Trophoblast cell (in vitro differentiated cells and primary cell): ENCODE measurements around the gene ITPK1.
"Not testable (repeated sequence)": the region's sequence is repeated elsewhere in the genome, so short reads cannot be mapped to it uniquely, and the experiment has no call there.

ENCODE experiments used
- DNase-seq, 2 donors: peaks; one replicate each; pipeline ENCODE4 v3.0.0-alpha.2; 2016
- H2AFZ ChIP-seq: 2 replicates; pipeline ENCODE4 v1.6.1; 2013; ENCODE audit warnings: low read length, moderate library complexity, mild to moderate bottlenecking; ENCODE audit not compliant: insufficient read depth, poor library complexity
- H2AK5ac ChIP-seq: 2 replicates; pipeline ENCODE4 v1.6.1; 2013; ENCODE audit warnings: mild to moderate bottlenecking, low read length
- H2BK120ac ChIP-seq: 2 replicates; pipeline ENCODE4 v1.6.1; 2013; ENCODE audit warnings: low read length, mild to moderate bottlenecking, moderate library complexity; ENCODE audit not compliant: insufficient read depth, poor library complexity
- H2BK12ac ChIP-seq: 2 replicates; pipeline ENCODE4 v1.6.1; 2013; ENCODE audit warnings: mild to moderate bottlenecking, low read length, moderate library complexity
- H2BK5ac ChIP-seq: 2 replicates; pipeline ENCODE4 v1.6.1; 2013; ENCODE audit warnings: low read length, low read depth, moderate library complexity, mild to moderate bottlenecking; ENCODE audit not compliant: poor library complexity
- H3K14ac ChIP-seq: 2 replicates; pipeline ENCODE4 v1.6.1; 2013; ENCODE audit warnings: mild to moderate bottlenecking, low read length
- H3K18ac ChIP-seq: 2 replicates; pipeline ENCODE4 v1.6.1; 2013; ENCODE audit warnings: mild to moderate bottlenecking, low read length
- H3K23ac ChIP-seq: 2 replicates; pipeline ENCODE4 v1.6.1; 2013; ENCODE audit warnings: low read length
- H3K27ac ChIP-seq: 2 replicates; pipeline ENCODE4 v1.5.1; 2013; ENCODE audit warnings: low read depth, mild to moderate bottlenecking, inconsistent platforms, low read length, moderate library complexity
- H3K27me3 ChIP-seq: 2 replicates; pipeline ENCODE4 v1.6.1; 2013; ENCODE audit warnings: inconsistent platforms, mild to moderate bottlenecking, low read length, moderate library complexity; ENCODE audit not compliant: insufficient read depth
- H3K36me3 ChIP-seq, 2 experiments: 1 replicate in 1 of 2; 2 replicates in 1 of 2; pipeline ENCODE4 v1.6.1; 2013; ENCODE audit warnings: low read length in 2 of 2, mild to moderate bottlenecking in 2 of 2, moderate library complexity in 1 of 2; ENCODE audit not compliant: insufficient read depth in 2 of 2, control insufficient read depth in 1 of 2
- H3K4ac ChIP-seq: 2 replicates; pipeline ENCODE4 v1.6.1; 2013; ENCODE audit warnings: low read depth, mild to moderate bottlenecking, low read length, moderate library complexity
- H3K4me1 ChIP-seq, 2 experiments: 1 replicate in 1 of 2; 2 replicates in 1 of 2; pipeline ENCODE4 v1.6.1; 2013; ENCODE audit warnings: low read length in 2 of 2, mild to moderate bottlenecking in 2 of 2, moderate library complexity in 1 of 2; ENCODE audit not compliant: insufficient read depth in 2 of 2, control insufficient read depth in 1 of 2
- H3K4me2 ChIP-seq: 2 replicates; pipeline ENCODE4 v1.6.1; 2013; ENCODE audit warnings: inconsistent platforms, mild to moderate bottlenecking, low read length, moderate library complexity
- H3K4me3 ChIP-seq: 2 replicates; pipeline ENCODE4 v1.5.1; 2013; ENCODE audit warnings: mild to moderate bottlenecking, low read depth, low read length, inconsistent platforms
- H3K79me1 ChIP-seq: one replicate; pipeline ENCODE4 v1.6.1; 2013; ENCODE audit warnings: low read length
- H3K79me2 ChIP-seq: 2 replicates; pipeline ENCODE4 v1.6.1; 2013; ENCODE audit warnings: low read length, mild to moderate bottlenecking; ENCODE audit not compliant: control insufficient read depth, insufficient read depth, poor library complexity
- H3K9ac ChIP-seq: 2 replicates; pipeline ENCODE4 v1.6.1; 2013; ENCODE audit warnings: mild to moderate bottlenecking, low read length
- H3K9me3 ChIP-seq: 2 replicates; pipeline ENCODE4 v1.6.1; 2013; ENCODE audit warnings: low read depth, mild to moderate bottlenecking, control low read depth, inconsistent platforms, low read length; ENCODE audit not compliant: insufficient read depth
- H4K12ac ChIP-seq: 2 replicates; pipeline ENCODE4 v1.6.1; 2013; ENCODE audit warnings: low read depth, mild to moderate bottlenecking, low read length, moderate library complexity
- H4K8ac ChIP-seq: 2 replicates; pipeline ENCODE4 v1.6.1; 2013; ENCODE audit warnings: low read depth, mild to moderate bottlenecking, low read length, moderate library complexity
- H4K91ac ChIP-seq: one replicate; pipeline ENCODE4 v1.6.1; 2013; ENCODE audit warnings: low read depth, mild to moderate bottlenecking, low read length, moderate library complexity
- WGBS: extraction: QIAGEN DNeasy Blood & Tissue Kit; methylation state at CpG from one replicate; pipeline ENCODE4 v1.1.7; 2013; ENCODE audit warnings: missing lambda C conversion rate; ENCODE audit not compliant: insufficient read length, insufficient coverage; ENCODE audit errors: extremely low coverage; 5-methylcytosine and 5-hydroxymethylcytosine counted together

ITPK1 gene

DNA sequence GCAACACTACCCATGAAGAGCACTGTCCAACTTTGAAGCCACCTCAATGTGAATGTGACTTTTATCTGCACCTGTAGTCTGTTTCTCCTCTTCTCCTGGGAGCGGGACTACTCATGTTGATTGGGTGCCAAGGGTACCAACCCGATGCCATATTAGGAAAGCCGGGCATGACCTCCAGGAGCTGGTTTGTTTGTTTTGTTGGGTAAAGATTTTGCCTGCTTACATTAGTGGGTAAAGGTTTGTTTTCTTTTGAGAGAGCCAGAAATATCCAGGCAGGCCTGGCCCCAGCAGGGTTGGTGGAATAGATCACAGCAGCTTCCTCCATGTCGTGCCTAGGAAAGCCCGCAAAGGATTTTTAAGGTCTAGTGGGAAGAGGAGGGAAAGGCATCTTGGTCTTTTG, 19.7 kb upstream of the ITPK1 start:
- Histone ChIP-seq H3K14ac (no peak overlapping the region), H2AFZ (no peak overlapping the region), H2BK120ac (no peak overlapping the region)

DNA sequence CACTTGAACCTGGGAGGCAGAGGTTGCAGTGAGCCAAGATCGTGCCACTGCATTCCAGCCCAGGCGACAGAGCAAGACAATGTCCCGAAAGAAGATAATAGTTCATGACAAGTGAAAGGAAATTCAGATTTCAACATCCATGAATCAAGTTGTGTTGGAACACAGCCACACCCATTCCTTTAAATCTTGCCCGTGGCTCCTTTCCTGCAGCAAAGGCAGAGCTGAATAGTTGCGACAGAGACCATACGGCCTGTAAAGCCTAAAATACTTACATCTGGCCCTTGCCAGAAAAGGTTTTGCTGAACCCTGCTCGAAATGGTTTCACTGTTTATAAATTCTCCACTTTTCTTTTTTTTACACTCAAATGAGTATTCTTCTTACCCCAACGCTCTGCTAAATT, 17.7 kb upstream of the ITPK1 start:
- Histone ChIP-seq H3K14ac (no peak overlapping the region), H3K27ac (no peak overlapping the region), H2BK5ac (no peak overlapping the region), H3K9me3 (no peaks in the 10 kb centered on the region), H3K4me1 (peaks cover 0 to 5% of the 10 kb centered on the region in 2 experiments), H2AK5ac (no peak overlapping the region), H2BK120ac (no peak overlapping the region), H3K4ac (no peak overlapping the region), H2BK12ac (no peak overlapping the region), H3K36me3 (no peaks in the 10 kb centered on the region), H3K4me2 (no peak overlapping the region), H3K9ac (no peak overlapping the region), H3K27me3 (no peaks in the 10 kb centered on the region), H3K79me2 (no peaks in the 10 kb centered on the region), H4K91ac (no peak overlapping the region), H2AFZ (no peak overlapping the region), H3K4me3 (no peak overlapping the region), H4K8ac (no peak overlapping the region), H3K23ac (no peak overlapping the region), H4K12ac (no peak overlapping the region), H3K79me1 (no peaks in the 10 kb centered on the region), H3K18ac (no peak overlapping the region)
- peak; percentile 72 to 87 for DNase-seq
- no CpG with 5 or more reads among the region's 8 CpGs for WGBS

More for the DNA sequence above, 19.7 kb upstream of the ITPK1 start:
- H3K79me2 ChIP-seq, result no peaks in the 10 kb centered on the region
- no peak overlapping the region for H3K18ac ChIP-seq
- no peak overlapping the region for H3K4ac ChIP-seq
- H2BK5ac ChIP-seq, result no peak overlapping the region
- no peaks in the 10 kb centered on the region for H3K27me3 ChIP-seq
- H4K91ac ChIP-seq, result no peak overlapping the region
- no peak overlapping the region for H2AK5ac ChIP-seq
- H3K79me1 ChIP-seq, result no peaks in the 10 kb centered on the region
- H3K4me1 ChIP-seq, result peaks cover 0 to 5% of the 10 kb centered on the region in 2 experiments
- no peak overlapping the region for H3K4me3 ChIP-seq
- no peak overlapping the region for H3K4me2 ChIP-seq
- no peak overlapping the region for H3K27ac ChIP-seq
- no peak for DNase-seq
- H3K23ac ChIP-seq, result no peak overlapping the region
- H3K36me3 ChIP-seq, result no peaks in the 10 kb centered on the region
- no peak overlapping the region for H3K9ac ChIP-seq
- H4K12ac ChIP-seq, result no peak overlapping the region
- no CpG with 5 or more reads among the region's 5 CpGs for WGBS
- no peak overlapping the region for H2BK12ac ChIP-seq
- no peaks in the 10 kb centered on the region for H3K9me3 ChIP-seq
- H4K8ac ChIP-seq, result no peak overlapping the region

DNA sequence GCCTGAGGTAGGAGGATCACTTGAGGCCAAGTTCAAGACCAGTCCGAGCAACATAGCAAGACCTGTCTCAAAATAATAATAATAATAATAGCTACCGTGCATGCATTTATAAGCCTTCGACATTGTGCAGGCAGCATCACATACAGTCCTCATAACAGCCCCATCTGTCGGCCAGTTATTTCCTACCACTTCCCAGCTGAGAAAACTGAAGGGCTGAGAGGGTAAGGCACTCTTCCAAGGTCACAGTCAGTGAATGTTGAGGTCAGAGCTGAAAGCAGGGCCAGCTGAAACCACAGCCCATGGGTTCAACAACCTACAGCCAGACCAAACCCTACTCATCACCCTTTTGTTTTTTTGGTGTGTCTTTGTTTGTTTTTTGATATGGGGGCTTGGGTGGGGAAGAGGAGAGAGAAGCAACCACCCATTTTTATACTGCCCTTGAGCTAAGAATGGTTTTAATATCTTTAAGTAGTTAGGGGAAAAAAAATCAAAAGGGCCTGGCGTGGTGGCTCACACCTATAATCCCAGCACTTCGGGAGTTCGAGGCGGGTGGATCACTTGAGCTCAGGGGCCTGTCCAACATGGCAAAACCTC, 16.8 kb upstream of the ITPK1 start:
- Histone ChIP-seq H3K23ac (no peak overlapping the region), H3K4me3 (no peak overlapping the region), H3K9ac (no peak overlapping the region), H3K4ac (no peak overlapping the region), H3K27ac (no peak overlapping the region), H3K4me2 (no peak overlapping the region), H2BK5ac (no peak overlapping the region), H2BK120ac (no peak overlapping the region), H2AFZ (no peak overlapping the region), H3K14ac (no peak overlapping the region), H4K12ac (no peak overlapping the region), H3K27me3 (no peaks in the 10 kb centered on the region), H2AK5ac (no peak overlapping the region), H2BK12ac (no peak overlapping the region), H3K79me2 (no peaks in the 10 kb centered on the region), H3K36me3 (no peaks in the 10 kb centered on the region), H4K8ac (no peak overlapping the region), H3K9me3 (no peaks in the 10 kb centered on the region), H4K91ac (no peak overlapping the region), H3K79me1 (no peaks in the 10 kb centered on the region), H3K18ac (no peak overlapping the region), H3K4me1 (peaks cover 0 to 5% of the 10 kb centered on the region in 2 experiments)
- no CpG with 5 or more reads among the region's 8 CpGs for WGBS
- DNase-seq, result peak in 1 of 2 donors; percentile 62

DNA sequence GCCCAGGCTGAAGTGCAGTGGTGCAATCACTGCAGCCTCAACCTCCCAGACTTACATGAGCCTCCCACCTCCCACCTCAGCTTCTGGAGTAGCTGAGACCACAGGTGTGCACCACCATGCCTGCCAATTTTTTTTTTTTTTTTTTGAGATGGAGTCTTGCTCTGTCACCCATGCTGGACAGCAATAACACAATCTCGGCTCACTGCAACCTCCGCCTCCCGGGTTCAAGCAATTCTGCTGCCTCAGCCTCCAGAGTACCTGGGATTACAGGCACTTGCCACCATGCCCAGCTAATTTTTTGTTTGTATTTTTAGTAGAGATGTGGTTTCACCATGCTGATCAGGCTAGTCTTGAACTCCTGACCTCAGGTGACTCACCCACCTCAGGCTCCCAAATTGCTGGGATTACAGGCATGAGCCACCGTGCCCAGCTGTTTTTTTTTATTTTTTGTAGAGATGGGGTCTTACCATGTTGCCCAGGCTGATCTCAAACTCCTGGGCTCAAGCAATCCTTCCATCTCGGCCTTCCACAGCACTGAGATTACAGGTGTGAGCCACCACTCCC, 15.6 kb upstream of the ITPK1 start:
- H3K79me2 ChIP-seq, H2BK12ac ChIP-seq, H3K4me1 ChIP-seq, H2BK5ac ChIP-seq, H3K79me1 ChIP-seq, H3K36me3 ChIP-seq, H4K91ac ChIP-seq, H2AFZ ChIP-seq, H4K8ac ChIP-seq, H3K27me3 ChIP-seq, H3K14ac ChIP-seq, H3K18ac ChIP-seq, H3K4me3 ChIP-seq, H3K23ac ChIP-seq, H3K4me2 ChIP-seq, H3K9ac ChIP-seq, H3K27ac ChIP-seq, H4K12ac ChIP-seq, H2BK120ac ChIP-seq, H3K4ac ChIP-seq, H2AK5ac ChIP-seq, H3K9me3 ChIP-seq: not testable (repeated sequence)
- no CpG with 5 or more reads among the region's 5 CpGs for WGBS
- DNase-seq, result peak in 1 of 2 donors; percentile 35
